LNCaP clone FGC (cell line): ENCODE results near the gene PCBP3.

Experiments used
- DNase-seq: peaks from one replicate; pipeline ENCODE4 v3.0.0-alpha.2; 2011; ENCODE audit warnings: low read depth
- H3K4me3 ChIP-seq: 2 replicates; pipeline ENCODE4 v1.5.1; 2011; ENCODE audit warnings: mild to moderate bottlenecking, low read depth, low read length, control low read depth
- CTCF ChIP-seq: IDR thresholded peaks from 2 replicates; pipeline ENCODE4 v1.5.1; 2012; ENCODE audit warnings: mild to moderate bottlenecking; ENCODE audit not compliant: control insufficient read depth, insufficient read depth; ENCODE audit errors: extremely low read depth

The PCBP3 gene

GRCh38 chr21:45826676-45827301 is 183.3 kb downstream of the PCBP3 start:
- TF ChIP-seq CTCF: no peak
- no peak for DNase-seq
- no peak overlapping the region for H3K4me3 ChIP-seq

- no peak for TF ChIP-seq CTCF
- DNase-seq: no peak
- H3K4me3 ChIP-seq: no peak overlapping the region
These were observed 183.8 kb downstream of the PCBP3 start for GRCh38 chr21:45827302-45827692.

- TF ChIP-seq CTCF: no peak
- DNase-seq: no peak
- no peak overlapping the region for H3K4me3 ChIP-seq
These were observed 184.5 kb downstream of the PCBP3 start for GRCh38 chr21:45827881-45828579.

- no peak for DNase-seq
- no peak for TF ChIP-seq CTCF
- H3K4me3 ChIP-seq: no peak overlapping the region
These were observed 185.3 kb downstream of the PCBP3 start for GRCh38 chr21:45828580-45829570.

GRCh38 chr21:45829668-45830067 is 186.1 kb downstream of the PCBP3 start:
- no peak for DNase-seq
- H3K4me3 ChIP-seq: no peak overlapping the region
- TF ChIP-seq CTCF: no peak

GRCh38 chr21:45830221-45830640 is 186.7 kb downstream of the PCBP3 start:
- no peak overlapping the region for H3K4me3 ChIP-seq
- TF ChIP-seq CTCF: no peak
- no peak for DNase-seq
